K562 (cell line): ENCODE data around the gene CACNA2D2. TPM values are rescaled to one million over a fixed set of nuclear protein-coding genes. Genes with fewer than 3 reads are reported as not detected.

Experiments used
- ATAC-seq: fragments of 200-7000 bp; cut with Tn5 transposase; 3 replicates; pipeline ENCODE4 v1.9.1; 2020; ENCODE audit warnings: moderate library complexity
- BruUV-seq: library from RNA; stranded (reverse); fragments of 400-500 nt; replicated peaks from 2 replicates; lab custom pipeline; 2021; lab: Mats Ljungman, UMichigan
- CTCF ChIA-PET: fragments of 300-600 bp; formaldehyde crosslinking; extraction: SDS; loops from one replicate; lab custom pipeline; 2021; ENCODE audit warnings: low intra/inter-chr PET ratio; lab: Yijun Ruan, JAX
- POLR2A ChIA-PET: fragments of 300-600, 350-650 bp; sonication (Branson Sonifier 250); formaldehyde crosslinking; extraction: SDS; loops from one replicate; lab custom pipeline; 2021; ENCODE audit warnings: antibody characterized with exemption, inconsistent platforms; lab: Yijun Ruan, JAX
- DNase-seq, 4 experiments: peaks; one replicate each; pipeline versions ENCODE4 v3.0.0 to v3.0.0-alpha.2; 2011 to 2018; ENCODE audit warnings: low spot score in 3 of 4, mixed read lengths in 3 of 4; ENCODE audit errors: extremely low read depth in 1 of 4
- FAIRE-seq: peaks from 2 replicates; lab custom pipeline; 2011; peaks lifted over from hg19 to GRCh38; lab: Jason Lieb, UNC
- H2AFZ ChIP-seq: 2 replicates; pipeline ENCODE4 v1.6.0; 2011; ENCODE audit warnings: low read depth, low read length, control low read depth, inconsistent platforms
- H3K27ac ChIP-seq: fragments of 200-600 bp; 3 replicates; pipeline ENCODE4 v1.8.0; 2011; ENCODE audit warnings: low read depth, mild to moderate bottlenecking, control low read depth, inconsistent platforms, low read length, moderate library complexity, mixed read lengths; ENCODE audit errors: extremely low read depth
- H3K27me3 ChIP-seq, 2 experiments: fragments of 300-600 bp in 1 of 2; 2 replicates in 1 of 2; 3 replicates in 1 of 2; pipeline versions ENCODE4 v1.6.0 to v1.8.0; 2011; ENCODE audit warnings: inconsistent platforms in 2 of 2, low read length in 2 of 2, mild to moderate bottlenecking in 1 of 2, mixed read lengths in 1 of 2, moderate library complexity in 1 of 2; ENCODE audit not compliant: control insufficient read depth in 2 of 2, insufficient read depth in 2 of 2
- H3K36me3 ChIP-seq: fragments of 300-600 bp; 3 replicates; pipeline ENCODE4 v1.8.0; 2011; ENCODE audit warnings: mild to moderate bottlenecking, low read length, inconsistent platforms; ENCODE audit not compliant: control insufficient read depth, insufficient read depth
- H3K4me1 ChIP-seq, 2 experiments: fragments of 200-600 bp in 1 of 2; replicated peaks in 1 of 2; 2 replicates in 1 of 2; 3 replicates in 1 of 2; pipeline versions ENCODE4 v1.5.1 to v1.8.0; 2011; ENCODE audit warnings: inconsistent platforms in 2 of 2, low read length in 2 of 2, mild to moderate bottlenecking in 1 of 2, mixed read lengths in 1 of 2, moderate library complexity in 1 of 2; ENCODE audit not compliant: control insufficient read depth in 2 of 2, insufficient read depth in 2 of 2
- H3K4me2 ChIP-seq: 2 replicates; pipeline ENCODE4 v1.6.1; 2011; ENCODE audit warnings: low read length, control low read depth, inconsistent platforms, mixed read lengths; ENCODE audit not compliant: insufficient read depth
- H3K4me3 ChIP-seq: fragments of 200-600 bp; sonication (generic), shearing (Covaris generic); 2 replicates; pipeline ENCODE4 v1.5.1; 2016; ENCODE audit warnings: control low read depth, inconsistent platforms
- H3K79me2 ChIP-seq: fragments of 200-600 bp; 3 replicates; pipeline ENCODE4 v1.8.0; 2011; ENCODE audit warnings: low read length, inconsistent platforms; ENCODE audit not compliant: control insufficient read depth, insufficient read depth
- H3K9ac ChIP-seq, 2 experiments: 2 replicates each; pipeline versions ENCODE4 v1.6.0 to v1.6.1; 2011; ENCODE audit warnings: low read depth in 2 of 2, low read length in 2 of 2, control low read depth in 1 of 2, inconsistent platforms in 1 of 2, mild to moderate bottlenecking in 1 of 2, mixed read lengths in 1 of 2; ENCODE audit not compliant: insufficient read depth in 1 of 2
- H3K9me1 ChIP-seq: one replicate; pipeline ENCODE4 v1.6.0; 2011; ENCODE audit warnings: inconsistent platforms, mild to moderate bottlenecking, low read length, moderate library complexity; ENCODE audit not compliant: control insufficient read depth, insufficient read depth
- H3K9me3 ChIP-seq: replicated peaks from 2 replicates; pipeline ENCODE4 v1.5.1; 2011; ENCODE audit warnings: low read depth, low read length, inconsistent platforms; ENCODE audit not compliant: control insufficient read depth, insufficient read depth
- H4K20me1 ChIP-seq: replicated peaks from 2 replicates; pipeline ENCODE4 v1.6.1; 2011; ENCODE audit warnings: low read length, inconsistent platforms, mixed read lengths; ENCODE audit not compliant: control insufficient read depth, insufficient read depth
- DMBX1 ChIP-seq: fragments of 250-450 bp; sonication (Bioruptor Pico); IDR thresholded peaks from 2 replicates; pipeline ENCODE4 v1.8.0; 2022; ENCODE audit warnings: inconsistent platforms, mild to moderate bottlenecking, moderate library complexity, borderline replicate concordance
- ERF ChIP-seq: fragments of 450-650 bp; formaldehyde crosslinking; IDR thresholded peaks from 2 replicates; pipeline ENCODE4 v1.4.0; 2020; ENCODE audit warnings: mild to moderate bottlenecking, mixed read lengths
- HEY1 ChIP-seq: fragments of 250-450 bp; sonication (Bioruptor Pico); IDR thresholded peaks from 2 replicates; pipeline ENCODE4 v1.5.0; 2020; ENCODE audit warnings: mild to moderate bottlenecking, moderate library complexity, borderline replicate concordance
- HNRNPUL1 ChIP-seq: fragments of 200-400 bp; formaldehyde crosslinking; IDR thresholded peaks from 2 replicates; pipeline ENCODE4 v1.6.1; 2017; ENCODE audit warnings: low read length
- IRF2 ChIP-seq: sonication (generic); formaldehyde crosslinking; IDR thresholded peaks from 2 replicates; pipeline ENCODE4 v1.8.1; 2022; ENCODE audit warnings: mild to moderate bottlenecking, missing genetic modification reagents
- NR1H2 ChIP-seq: sonication (generic); formaldehyde crosslinking; IDR thresholded peaks from 2 replicates; pipeline ENCODE4 v1.4.0; 2020; ENCODE audit warnings: mild to moderate bottlenecking, missing genetic modification reagents
- POLR2AphosphoS2 ChIP-seq: IDR thresholded peaks from 2 replicates; pipeline ENCODE4 v1.6.1; 2012; ENCODE audit warnings: low read length, improper control_type of control experiment
- RFX5 ChIP-seq: IDR thresholded peaks from 2 replicates; pipeline ENCODE4 v1.6.1; 2011; ENCODE audit warnings: low read depth, mild to moderate bottlenecking, improper control_type of control experiment, low read length
- TCF7 ChIP-seq: sonication (generic); IDR thresholded peaks from 2 replicates; pipeline ENCODE4 v1.6.1; 2016; ENCODE audit warnings: antibody characterized with exemption, borderline replicate concordance
- U2AF2 ChIP-seq: fragments of 200-400 bp; formaldehyde crosslinking; optimal IDR thresholded peaks from 2 replicates; pipeline ENCODE3; 2017; ENCODE audit warnings: low read depth, mild to moderate bottlenecking, low read length
- ZNF175 ChIP-seq: fragments of 200-800 bp; sonication (Bioruptor generic); IDR thresholded peaks from 2 replicates; pipeline ENCODE4 v1.6.1; 2016; ENCODE audit warnings: low read depth, mild to moderate bottlenecking, missing genetic modification characterization, missing compliant biosample characterization
- ZNF24 ChIP-seq: fragments of 450-650 bp; IDR thresholded peaks from 2 replicates; pipeline ENCODE4 v1.6.1; 2016
- ZNF3 ChIP-seq: fragments of 250-450 bp; sonication (Bioruptor Pico); IDR thresholded peaks from 2 replicates; pipeline ENCODE4 v1.5.0; 2021; ENCODE audit warnings: mild to moderate bottlenecking, moderate library complexity
- WGBS: fragments of 100-300 bp; shearing (Covaris generic); methylation state at CpG from one replicate; pipeline ENCODE4 v1.1.6; 2016; ENCODE audit warnings: low coverage, mixed read lengths; ENCODE audit not compliant: insufficient coverage; ENCODE audit errors: missing lambda C conversion rate; 5-methylcytosine and 5-hydroxymethylcytosine counted together
- in situ Hi-C: fragments of 300-500 bp; cut with MboI; formaldehyde crosslinking; loops from 4 replicates; pipeline ENCODE4 v1.15.0; 2018; ENCODE audit warnings: inconsistent platforms, mixed read lengths
- intact Hi-C: fragments of 100-400 bp; cut with micrococcal nuclease; formaldehyde crosslinking; loops from 2 replicates; pipeline ENCODE4 v1.14.2; 2022
- polyA plus RNA-seq, 8 experiments: library from polyadenylated mRNA; depleted of rRNA in 4 of 8; stranded (reverse) in 5 of 8; unstranded in 3 of 8; fragments of >200 nt; fragmentation: Nextera tagmentation in 2 of 8; fragmentation: Illumina TruSeq in 1 of 8; extraction: Ambion mirVana in 2 of 8; extraction: Trizol in 1 of 8; gene quantifications; 2 replicates each; pipeline versions ENCODE4 v1.2.1 to v1.2.3, GENCODE V29; 2011 to 2014; ENCODE audit warnings: inconsistent platforms in 1 of 8, missing spikeins in 1 of 8
- total RNA-seq, 7 experiments: library from RNA; depleted of rRNA in 6 of 7; stranded (reverse); fragments of >200 nt in 6 of 7; fragmentation: Illumina TruSeq in 2 of 7; extraction: Trizol in 2 of 7; gene quantifications; 2 replicates each; pipeline versions ENCODE4 v1.2.1 to v1.2.3, GENCODE V29; 2011 to 2021; ENCODE audit warnings: low replicate concordance in 1 of 7

The CACNA2D2 gene
- total and polyA plus RNA-seq, 9 of the 15 experiments (the other 6 are each of a cell fraction or from before 2014, with no cell fraction given) = 0.11 to 0.58 (median 0.36) TPM; not detected in 2

DNA sequence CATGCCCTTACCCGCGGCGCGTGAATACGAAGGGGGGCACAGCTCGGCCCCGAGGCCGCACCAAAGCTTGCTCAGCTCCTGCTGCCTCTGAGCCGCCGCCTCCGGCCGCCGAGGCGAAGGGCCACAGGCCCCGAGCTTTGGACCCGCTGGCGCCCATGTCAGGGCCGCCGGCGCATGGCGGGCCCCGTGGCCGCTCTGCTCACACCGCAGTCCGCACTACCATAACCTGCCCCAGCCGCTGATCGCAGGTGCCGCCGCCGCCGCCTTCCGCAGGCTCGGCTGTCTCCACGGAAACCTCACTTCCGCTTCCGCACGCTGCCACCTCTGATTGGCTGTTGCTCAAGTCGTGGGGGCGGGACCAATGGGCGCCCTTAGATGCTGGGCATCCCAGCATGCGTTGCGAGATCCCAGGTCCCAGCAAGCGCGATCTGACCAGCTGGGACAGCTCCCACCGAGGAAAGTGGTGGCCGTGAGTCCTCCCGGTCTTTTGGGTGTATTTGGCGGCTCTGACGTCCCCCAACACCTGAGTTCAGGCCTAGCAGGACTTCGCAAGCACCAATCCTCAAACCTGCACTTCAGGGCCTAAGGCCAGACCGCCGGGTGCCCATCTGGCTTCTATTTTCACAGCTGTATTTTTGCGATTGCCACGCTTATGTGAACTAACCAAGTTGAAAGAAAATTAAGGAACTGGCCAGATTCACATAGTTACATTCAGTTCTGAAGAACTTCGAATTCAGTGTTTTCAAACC lies 175.3 kb downstream of the CACNA2D2 start, which contains the start of gene TUSC2 (continued):
- TF ChIP-seq POLR2AphosphoS2 = peak; percentile 74
- no peak for TF ChIP-seq HNRNPUL1
- TF ChIP-seq, all 486 proteins: peak for 76

DNA sequence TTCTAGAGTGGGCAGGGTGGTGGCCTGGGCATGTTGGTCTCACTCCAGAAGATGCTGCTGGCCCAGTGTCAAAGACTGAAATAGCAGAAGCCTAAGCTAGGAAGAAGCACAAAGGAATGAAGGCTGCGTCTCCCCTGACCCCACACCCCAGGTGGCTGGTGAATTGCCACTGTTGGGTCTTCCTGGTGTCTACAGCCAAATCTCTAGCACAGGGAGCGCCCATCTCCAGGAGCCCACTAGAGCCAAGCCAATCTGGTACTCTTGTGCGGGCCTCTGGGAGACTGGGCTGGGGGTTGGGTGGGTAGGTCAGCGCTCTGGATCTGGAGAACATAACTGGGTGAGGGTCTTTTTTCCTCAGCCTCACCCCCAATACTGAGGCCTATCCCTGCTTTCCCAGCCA lies 176.3 kb downstream of the CACNA2D2 start:
- Histone ChIP-seq H3K9ac (peak overlapping the region; percentile 78 to 98), H3K27me3 (no peaks in the 10 kb centered on the region), H3K79me2 (peaks cover 20% of the 10 kb centered on the region), H3K9me3 (no peaks in the 10 kb centered on the region), H3K4me2 (peak overlapping the region; percentile 86), H4K20me1 (0 out of 2 replicates have a peak, but pooled peaks cover 4% of the 10 kb centered on the region), H3K27ac (peak overlapping the region; percentile 54), H3K36me3 (peaks cover 55% of the 10 kb centered on the region; the same call in 2 of the 3 replicates), H3K4me1 (peaks cover 13 to 35% of the 10 kb centered on the region in 2 experiments; a peak in 4 of 5 replicates), H2AFZ (no peak overlapping the region), H3K9me1 (no peaks in the 10 kb centered on the region), H3K4me3 (peak overlapping the region; percentile 84)
- TF ChIP-seq ERF (CRISPR knock-in tag) = no peak
- TF ChIP-seq ZNF175 (CRISPR knock-in tag) = no peak
- no peak for TF ChIP-seq U2AF2
- no peak for TF ChIP-seq ZNF3 (CRISPR knock-in tag)
- TF ChIP-seq HEY1 (CRISPR knock-in tag) = no peak
- no peak for TF ChIP-seq ZNF24
- no peak for TF ChIP-seq IRF2 (CRISPR knock-in tag)
- no peak for TF ChIP-seq TCF7
- no peak for TF ChIP-seq DMBX1
- no peak for TF ChIP-seq NR1H2 (CRISPR knock-in tag)
- no peak for TF ChIP-seq RFX5
- ATAC-seq (no peak), FAIRE-seq (no peak), DNase-seq (no peak)
- BruUV-seq = no TSS peak
- 27% methylated on average over 4 of the region's 4 CpGs for WGBS
- in situ Hi-C loops = no loop called here
- intact Hi-C loops = no loop called here
- POLR2A ChIA-PET = interaction anchor here (0.7 to 2.1 kb wide), 4 partner anchors 10 to 35 kb away, joined by 3 to 31 read pairs (median 4); no protein-coding TSS in a partner anchor
- CTCF ChIA-PET = no interaction called here
